Left hindlimb (tissue), 1 donor: Measurements from ENCODE around the gene ANKRD33B.

Experiments
- DNase-seq: peaks from one replicate; pipeline ENCODE4 v3.0.0-alpha.2; 2018

ANKRD33B gene

DNA sequence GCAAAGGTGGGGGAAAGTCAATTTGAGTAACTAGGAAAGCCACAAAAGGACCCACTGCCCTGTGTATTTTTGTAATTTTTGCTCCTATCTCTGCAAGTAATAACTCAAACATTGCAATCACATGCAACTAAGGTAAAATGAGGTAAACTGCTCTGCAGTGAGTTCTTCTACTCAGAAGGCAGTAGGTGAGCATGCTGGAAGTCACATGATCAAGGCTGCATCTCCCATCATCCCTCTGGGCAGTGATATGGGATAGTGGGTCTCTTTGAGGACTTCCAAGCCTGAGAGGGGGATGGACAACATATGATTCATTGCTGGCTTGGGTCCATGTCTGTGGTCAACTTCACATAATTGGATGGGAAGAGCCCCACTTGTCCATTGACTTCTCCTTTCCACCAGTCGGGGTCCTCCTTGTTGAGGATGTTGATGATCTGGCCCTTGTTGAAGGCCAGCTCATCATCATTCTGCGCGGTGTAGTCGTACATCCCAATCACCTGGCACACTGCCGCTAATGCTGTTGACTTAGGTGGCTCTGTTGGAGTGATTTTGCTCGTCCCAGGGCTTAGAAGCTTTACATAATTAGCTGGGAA lies 100.4 kb downstream of the ANKRD33B start:
- DNase-seq: peak; percentile 15

DNA sequence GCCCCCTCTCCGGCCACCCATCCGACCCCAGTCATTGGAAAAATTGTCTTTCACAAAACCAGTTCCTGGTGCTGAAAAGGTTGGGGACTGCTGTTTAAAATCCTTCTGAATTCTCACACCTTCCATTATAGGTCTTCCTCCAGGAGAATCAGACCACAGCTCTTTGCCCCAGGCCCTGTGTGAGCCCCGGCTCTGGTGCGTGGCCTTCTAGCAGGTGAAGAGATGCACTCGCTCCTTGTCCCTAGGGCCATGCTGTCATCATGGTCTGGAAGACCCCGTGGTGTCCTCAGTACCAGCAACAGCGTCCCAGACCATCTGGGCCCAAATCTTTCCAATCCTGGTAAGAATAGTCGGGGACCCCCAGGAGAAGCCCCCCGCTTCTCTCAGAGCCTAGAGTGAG lies 101.9 kb downstream of the ANKRD33B start:
- no peak for DNase-seq

DNA sequence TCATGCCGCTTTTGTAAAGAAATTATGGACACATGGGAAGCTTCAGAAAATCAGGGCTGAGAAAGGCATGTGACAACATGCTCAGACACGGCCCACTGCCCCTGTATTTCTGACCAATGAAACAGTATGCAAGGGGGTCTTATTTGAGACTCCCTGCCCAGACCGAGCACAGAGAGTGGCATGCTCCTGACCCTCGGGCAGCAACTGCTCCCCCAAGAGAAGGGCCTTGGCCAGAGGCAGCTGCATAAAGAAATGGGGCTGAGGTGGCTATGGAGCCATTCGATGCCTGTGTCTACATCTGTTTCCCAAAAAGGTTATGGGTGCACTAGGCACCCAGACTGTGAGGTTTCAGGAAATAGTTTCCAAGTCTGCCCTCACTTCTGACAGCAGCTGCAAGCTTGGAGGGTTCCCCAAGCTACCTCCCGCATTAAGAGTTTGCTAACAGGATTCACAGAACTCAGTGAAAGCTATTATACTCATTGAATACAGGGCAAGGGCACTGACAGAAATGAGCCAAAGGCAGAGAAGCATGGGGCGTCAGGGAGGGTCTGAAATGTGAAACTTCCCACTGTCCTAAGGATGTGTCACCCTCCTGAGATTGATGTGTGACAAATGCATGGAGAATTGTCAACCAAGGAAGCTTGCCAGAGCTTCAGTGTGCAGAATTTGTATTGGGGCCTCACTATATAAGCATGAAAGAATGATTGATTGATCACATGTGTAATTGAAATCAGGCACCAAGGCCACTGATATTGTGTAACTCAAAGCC lies 102.8 kb downstream of the ANKRD33B start:
- peak; percentile 14 for DNase-seq

DNA sequence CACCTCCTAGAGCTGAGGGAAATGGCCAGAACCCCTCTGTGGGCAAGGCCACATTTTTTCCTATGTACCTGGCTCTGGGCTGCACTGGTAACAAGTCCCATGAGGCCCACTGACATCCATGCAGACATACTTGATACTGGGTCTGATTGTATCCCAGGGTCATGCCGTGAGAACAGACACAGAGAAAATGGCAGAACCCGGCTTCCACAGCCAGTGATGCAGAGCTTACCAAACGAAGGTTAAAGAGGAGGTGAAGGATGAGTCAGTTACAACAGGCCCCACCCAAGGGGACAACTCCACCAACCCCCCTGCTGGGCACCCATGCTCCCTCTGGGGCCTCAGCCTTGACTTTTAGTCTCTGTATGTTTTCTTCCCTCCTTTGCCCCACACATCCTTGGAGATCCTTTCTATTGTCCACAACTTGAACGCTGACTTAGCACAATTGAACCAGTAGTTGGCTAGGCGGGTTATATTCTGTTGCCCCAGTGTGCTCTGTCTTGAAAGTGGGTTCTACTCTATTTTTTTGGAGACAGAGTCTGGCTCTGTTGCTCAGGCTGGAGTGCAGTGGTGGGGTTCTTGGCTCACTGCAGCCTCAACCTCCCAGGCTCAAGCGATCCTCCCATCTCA lies 103.7 kb downstream of the ANKRD33B start:
- DNase-seq: peak; percentile 19

DNA sequence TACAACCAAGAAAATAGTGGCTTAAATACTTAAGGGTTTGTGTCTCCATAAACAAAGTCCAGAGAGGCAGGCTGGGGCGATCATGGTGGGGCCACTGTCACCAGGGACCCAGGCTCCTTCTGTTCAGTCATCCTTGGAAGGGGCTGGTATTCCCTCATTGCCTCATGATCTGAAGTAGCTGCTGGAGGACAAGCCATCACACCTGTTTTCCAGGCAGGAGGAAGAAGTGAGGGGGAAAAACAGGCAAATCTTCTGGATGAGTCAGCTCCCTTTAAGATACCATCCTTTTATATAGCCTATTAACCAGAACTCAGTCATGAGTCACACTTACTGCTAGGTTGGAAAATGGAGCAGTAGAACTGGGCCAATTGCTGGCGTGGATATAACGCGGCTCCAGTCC lies 104.8 kb downstream of the ANKRD33B start:
- peak; percentile 19 for DNase-seq

DNA sequence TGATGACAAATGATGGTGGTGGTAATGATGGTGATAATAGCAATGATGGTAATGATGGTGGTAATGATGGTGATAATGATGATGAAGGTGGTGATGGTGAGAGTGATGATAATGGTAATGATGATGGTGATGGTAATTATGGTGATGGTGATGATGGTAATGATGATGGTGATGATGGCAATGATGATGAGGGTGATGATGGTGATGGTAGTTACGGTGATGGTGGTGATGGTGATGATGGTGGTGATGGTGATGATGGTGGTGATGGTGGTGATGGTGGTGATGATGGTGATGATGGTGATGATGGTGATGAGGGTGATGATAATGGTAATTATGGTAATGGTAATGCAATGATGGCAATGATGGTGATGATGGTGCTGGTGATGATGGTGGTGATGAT lies 106.1 kb downstream of the ANKRD33B start:
- DNase-seq: no peak

DNA sequence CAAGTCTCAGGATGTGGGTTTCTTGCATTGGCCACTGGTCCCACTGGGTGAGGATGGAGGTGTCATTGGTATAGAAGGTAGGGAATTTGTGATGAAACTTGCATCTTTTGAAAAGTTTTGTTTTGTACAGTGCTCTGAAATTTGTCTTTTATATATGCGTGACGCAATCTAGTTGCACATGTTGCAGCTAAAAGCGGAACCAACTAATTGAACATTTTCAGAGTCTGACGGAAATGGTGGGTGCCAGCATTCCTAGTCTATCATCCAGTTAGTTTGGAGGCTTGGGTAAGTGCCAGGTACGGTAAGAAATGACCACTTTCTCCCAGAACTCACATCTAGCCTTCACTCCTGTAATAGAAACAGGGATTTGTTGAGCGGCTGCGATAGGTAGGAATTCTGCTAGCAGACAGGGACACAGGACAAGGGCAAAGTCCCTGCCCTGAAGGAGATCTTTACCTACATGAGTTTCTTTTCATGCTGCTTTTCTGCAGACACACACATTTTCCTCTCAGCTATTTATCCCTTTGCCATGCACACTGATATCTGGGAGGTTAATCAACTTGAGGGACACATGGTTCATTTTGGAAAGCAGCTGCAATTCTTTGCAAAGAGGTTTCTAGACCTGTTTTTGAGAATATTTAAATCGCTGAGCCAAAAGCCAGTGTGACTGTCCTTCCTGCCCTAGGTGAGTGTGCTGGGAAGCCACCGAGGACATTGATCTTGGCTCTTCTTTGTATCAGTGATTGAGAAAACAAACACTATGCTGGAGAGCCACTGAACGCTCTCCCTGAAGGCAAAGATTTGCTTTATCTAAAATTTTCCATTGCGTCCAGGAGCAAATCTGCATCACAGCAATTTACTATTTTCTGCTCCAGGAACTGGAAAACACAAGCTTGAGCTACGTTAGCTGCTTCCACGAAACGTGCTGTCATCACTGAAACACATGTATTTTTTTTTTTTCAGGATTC lies 107.5 kb downstream of the ANKRD33B start:
- no peak for DNase-seq

DNA sequence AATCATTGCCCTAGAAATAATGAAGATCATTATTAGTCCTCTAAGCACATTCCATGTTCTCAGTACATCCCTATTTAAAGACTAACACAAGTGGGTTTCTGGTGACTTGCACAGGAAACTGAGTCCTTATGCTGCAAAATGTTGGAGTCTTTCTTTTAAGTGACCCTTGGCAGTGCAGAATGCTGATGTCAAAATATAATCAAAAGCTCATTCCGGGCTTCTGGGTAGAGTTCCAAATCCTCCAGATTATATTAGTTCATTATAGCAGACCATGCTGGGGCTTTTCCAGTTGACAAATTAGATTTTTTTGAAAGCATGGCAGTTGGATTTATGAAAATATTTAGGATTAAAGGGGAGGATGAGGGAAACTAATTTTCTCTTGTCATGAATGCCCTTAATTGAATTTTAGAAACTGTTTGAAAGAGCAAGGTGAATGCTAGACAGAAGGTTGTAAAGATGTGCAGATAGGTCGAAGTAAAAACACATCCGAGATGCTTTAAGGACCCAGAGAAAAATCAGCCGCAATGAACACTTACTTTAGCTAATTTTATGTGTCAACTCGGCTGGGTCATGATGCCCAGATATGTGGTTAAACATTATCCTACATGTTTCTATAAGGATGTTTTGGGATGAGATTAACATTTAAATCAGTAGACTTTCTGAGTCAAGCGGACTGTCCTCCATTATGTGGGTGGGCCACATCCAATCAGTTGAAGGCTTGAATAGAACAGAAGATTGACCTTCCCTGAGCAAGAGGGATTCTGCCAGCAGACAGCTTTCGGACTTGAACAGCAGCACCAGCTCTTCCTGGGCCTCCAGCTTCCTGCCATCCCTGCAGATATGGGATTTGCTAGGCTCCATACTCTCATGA lies 108.5 kb downstream of the ANKRD33B start:
- no peak for DNase-seq

DNA sequence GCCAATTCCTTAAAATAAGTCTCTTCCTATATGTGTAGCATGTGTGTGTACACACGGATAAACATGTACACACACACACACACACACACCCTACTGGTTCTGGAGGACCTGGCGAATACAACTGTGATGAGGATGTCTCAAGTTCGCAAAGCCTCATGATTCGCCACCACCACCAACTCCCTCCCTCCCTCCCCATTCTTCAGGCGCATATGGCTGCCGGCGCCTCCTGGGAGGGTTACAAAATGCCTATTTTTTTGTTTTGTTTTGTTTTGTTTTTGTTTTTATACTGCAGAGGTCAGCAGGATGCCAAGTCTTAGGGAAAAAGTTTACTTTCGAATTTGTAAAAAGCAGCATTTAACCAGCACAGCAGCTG lies 109.1 kb downstream of the ANKRD33B start:
- DNase-seq: peak; percentile 12

DNA sequence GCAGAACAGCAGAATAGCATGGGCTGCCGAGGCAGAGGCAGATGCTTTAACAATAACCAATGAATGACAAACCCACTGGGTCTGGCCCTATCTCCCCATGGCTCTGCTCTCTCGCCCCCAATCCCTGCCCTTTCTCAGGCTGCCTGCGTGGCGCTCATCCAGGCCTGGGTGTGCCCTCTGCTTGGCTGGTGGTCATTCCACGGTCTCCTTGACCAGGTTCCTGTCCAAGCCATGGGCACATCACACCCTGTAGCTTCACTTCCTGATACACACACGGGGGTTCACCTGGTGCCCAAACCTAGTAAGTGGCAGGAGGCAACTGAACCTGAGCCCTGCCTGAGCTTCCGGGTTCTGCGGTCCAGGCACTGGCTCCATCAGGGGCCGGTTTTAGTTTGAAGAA lies 109.5 kb downstream of the ANKRD33B start:
- DNase-seq: peak; percentile 19

DNA sequence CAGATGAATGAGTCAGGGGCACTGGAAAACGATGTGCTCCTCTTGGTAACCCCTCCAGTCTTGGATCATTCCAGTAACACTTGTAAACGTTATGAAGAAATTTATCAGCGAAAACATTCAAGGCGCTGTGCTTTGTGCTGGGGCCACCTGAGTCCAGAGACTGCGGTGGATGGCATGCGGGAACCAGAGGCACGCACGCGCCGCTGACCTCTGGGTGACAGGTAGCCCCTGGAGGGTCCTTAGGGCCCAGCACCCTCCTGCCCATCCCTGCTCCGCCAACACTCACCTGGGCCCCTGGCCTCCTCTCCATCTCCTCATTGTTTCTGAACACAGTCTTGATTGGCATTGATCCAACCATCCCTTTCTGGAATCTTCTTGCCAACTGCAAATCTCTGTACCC lies 110.2 kb downstream of the ANKRD33B start:
- DNase-seq: no peak

DNA sequence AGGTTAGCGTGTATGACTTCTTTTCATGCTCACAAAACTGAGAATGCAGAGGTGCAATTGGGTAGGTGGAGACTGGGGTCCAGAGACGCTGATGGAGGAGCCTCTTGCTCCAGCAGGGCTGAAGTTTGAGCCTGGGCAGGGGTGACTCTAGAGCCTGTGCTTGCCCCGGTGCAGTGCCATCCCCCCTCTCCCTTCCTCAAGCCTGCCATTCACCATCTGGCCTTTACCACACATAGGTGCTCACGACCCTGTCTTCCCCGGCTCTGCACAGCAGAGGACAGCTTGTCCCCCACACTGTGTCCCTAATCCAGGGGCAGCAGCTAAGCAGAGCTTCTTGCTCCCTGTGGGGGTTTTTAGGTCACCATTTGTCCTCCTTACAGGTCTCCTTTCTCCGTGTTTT lies 110.7 kb downstream of the ANKRD33B start:
- DNase-seq: no peak

DNA sequence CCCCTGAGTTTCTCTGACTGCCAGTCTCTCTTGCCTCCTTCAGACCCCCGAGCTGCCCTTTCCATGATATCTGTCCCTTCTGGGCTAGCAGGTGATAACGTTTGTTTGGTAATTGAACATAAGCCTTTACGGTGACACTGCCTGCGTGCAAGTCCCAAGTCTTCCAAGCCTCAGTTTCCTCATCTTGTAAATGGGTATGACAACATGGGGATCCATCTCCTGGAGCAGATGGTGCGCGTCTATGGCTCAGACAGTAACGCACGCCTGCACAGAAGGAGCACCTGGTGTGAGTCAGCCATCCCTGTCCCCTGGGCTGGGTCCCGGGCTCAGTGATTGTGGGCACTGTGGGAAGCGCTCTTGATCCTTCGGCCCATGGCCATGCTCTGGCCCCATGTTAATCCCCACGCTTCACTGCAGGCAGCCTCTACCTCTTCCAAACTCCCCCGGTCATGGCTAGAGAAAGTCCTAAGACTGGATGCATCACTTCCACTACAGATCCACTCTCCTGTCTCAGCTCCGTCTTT lies 111.4 kb downstream of the ANKRD33B start:
- peak; percentile 13 for DNase-seq

DNA sequence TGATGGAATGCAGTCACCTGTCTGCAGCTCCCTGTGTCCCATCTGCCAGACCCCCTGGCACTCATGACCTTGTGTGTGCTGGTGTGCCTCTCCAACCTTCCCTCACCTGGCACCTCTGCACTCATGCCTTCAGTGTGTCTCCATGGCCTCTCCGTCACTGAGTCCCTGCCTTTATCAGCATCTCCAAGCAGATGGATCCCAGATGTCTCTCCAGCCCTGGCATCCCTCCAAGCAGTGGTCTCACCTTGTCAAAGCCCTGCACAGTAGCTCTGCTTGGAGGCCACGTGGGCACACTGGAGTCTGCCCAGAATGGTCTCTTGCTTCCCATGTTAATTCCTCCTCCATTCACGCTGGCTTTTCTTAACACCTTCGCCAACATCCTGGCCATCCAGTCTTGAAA lies 112.4 kb downstream of the ANKRD33B start:
- peak; percentile 32 for DNase-seq

DNA sequence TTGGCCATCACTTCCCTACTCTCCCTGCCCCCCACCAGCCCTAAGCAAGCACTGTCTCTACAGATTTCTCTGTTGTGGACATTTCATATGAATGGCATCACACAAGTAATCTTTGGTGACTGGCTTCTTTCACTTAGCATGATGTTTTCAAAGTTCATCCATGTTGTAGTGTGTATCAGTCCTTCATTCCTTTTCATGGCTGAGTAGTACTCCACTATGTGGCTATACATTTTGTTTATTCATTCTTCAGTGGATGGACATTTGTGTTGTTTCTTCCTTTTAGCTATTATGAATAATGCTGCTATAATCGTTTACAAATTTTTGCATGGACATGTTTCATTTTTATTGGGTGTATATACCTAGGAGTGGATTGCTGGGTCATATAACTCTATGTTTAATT lies 113.1 kb downstream of the ANKRD33B start:
- DNase-seq: no peak

DNA sequence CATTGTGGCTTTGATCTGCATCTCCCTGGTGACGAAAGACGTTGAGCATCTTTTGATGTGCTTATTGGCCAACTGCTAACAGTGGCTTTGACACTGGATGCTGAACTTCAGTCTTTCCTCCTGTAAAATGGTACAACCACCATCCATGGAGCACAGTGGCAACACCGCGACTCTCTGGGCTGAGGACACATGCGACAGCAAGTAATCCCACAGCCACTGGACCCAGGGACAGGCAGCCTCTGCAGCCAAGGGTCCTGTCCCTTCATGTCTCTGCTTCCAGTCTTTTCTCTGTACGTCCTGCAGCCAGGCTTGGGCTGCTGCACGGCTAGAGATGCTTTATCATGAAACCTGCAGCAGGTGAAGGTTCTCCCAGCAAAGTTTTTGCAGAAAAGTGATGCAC lies 113.7 kb downstream of the ANKRD33B start:
- no peak for DNase-seq

DNA sequence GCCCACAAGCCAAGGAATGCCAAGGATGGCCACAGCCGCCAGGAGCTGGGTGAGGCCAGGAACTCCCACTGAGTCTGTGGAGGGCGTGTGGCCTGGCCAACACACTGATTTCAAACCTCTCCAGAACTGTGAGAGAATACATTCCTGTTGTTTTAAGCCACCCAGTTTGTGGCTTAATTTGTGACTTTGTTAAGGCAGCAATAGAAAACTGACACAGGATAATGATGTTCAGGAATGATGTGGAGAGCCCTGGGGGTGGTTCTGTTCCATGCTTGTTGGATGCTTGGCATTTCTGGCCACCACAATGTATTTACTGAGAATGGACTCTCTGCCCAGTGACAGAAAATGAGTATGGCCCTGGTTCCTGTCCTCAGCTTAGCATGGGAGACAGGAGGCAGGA lies 114.4 kb downstream of the ANKRD33B start:
- DNase-seq: no peak

DNA sequence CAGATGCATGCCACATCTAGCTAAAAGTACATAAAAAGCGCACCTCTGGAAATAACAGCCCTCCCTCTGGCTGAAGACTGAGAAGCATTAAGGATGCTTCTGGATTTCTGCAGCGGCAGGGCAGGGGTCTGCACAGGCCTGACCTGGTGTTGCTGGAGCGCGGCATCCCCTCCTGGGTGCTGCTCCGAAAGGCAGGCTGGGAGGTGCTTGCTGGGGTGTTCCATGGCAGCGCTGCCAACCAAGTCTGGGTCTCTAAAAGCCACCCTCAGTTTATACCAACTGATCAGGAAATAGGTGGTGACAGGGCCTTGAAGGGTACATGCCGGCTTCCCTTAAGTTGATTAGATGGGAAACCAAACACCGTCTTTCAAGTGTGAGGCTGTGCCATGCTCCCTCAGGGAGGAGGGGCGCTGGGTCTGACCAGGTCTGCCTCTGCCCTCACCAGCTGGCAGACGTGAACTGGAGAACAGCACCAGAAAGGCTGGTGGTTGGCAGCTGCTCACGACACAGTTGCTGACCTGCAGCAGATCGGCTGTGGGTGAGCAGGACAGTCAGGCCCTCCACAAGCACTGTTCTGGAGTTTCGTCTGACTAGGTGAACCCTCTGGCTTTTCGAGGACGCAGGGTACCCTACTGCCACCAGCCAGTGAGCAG lies 115.6 kb downstream of the ANKRD33B start:
- peak; percentile 15 for DNase-seq

DNA sequence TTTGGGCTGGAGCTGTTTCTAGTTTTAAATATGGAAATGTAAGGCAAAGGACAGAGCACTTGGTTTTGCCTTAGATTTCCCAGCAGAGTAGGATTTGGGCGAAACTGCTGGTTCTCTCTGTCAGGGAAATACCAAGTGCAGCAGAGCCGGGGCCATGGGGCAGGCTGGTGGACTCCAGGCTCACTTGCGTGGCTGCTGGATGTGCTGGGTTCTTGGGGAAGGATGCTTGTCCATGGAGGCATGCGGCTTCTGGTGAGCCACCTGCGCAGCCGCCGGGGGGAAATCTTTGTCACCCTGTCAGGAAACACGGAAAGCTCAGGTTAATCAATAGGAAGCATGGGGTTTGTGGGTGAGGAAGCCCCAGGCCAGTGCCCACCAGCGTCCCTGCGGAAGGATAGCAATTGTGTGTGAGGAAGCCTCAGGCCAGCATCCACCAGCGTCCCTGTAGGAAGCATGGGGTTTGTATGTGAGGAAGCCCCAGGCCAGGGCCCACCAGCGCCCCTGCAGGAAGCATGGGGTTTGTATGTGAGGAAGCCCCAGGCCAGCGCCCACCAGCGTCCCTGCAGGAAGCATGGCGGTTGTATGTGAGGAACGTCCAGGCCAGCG lies 117.1 kb downstream of the ANKRD33B start:
- peak; percentile 17 for DNase-seq

DNA sequence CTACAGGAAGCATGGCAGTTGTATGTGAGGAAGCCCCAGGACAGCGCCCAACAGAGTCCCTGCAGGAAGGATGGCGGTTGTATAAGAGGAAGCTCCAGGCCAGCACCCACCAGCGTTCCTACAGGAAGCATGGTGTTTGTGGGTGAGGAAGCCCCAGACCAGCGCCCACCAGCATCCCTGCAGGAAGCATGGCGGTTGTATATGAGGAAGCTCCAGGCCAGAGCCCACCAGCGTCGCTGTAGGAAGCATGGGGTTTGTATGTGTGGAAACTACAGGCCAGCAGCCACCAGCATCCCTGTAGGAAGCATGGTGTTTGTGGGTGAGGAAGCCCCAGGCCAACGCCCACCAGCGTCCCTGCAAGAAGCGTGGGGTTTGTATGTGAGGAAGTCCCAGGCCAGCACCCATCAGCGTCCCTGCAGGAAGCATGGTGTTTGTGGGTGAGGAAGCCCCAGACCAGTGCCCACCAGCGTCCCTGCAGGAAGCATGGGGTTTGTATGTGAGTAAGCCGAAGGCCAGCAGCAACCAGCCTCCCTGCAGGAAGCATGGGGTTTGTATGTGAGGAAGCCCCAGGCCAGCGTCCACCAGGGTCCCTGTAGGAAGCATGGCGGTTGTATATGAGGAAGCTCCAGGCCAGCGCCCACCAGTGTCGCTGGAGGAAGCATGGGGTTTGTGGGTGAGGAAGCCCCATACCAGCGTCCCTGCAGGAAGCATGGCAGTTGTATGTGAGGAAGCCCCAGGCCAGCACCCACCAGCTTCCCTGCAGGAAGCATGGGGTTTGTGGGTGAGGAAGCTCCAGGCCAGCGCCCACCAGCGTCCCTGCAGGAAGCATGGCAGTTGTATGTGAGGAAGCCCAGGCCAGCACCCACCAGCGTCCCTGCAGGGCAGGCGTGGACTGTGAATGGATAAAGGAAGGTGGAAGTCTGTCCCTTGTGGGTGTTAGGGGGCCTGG lies 118.1 kb downstream of the ANKRD33B start:
- DNase-seq: peak; percentile 22
